Stimulated activated naive CD4-positive, alpha-beta T cell (primary cell): ENCODE measurements around the gene PTPN1.
"Not testable (repeated sequence)": the region's sequence is repeated elsewhere in the genome, so short reads cannot be mapped to it uniquely, and the experiment has no call there.

Experiments used
- DNase-seq, 6 experiments: peaks; one replicate each; lab custom pipeline; 2025; lab: John Stamatoyannopoulos, UW

Gene PTPN1

DNA sequence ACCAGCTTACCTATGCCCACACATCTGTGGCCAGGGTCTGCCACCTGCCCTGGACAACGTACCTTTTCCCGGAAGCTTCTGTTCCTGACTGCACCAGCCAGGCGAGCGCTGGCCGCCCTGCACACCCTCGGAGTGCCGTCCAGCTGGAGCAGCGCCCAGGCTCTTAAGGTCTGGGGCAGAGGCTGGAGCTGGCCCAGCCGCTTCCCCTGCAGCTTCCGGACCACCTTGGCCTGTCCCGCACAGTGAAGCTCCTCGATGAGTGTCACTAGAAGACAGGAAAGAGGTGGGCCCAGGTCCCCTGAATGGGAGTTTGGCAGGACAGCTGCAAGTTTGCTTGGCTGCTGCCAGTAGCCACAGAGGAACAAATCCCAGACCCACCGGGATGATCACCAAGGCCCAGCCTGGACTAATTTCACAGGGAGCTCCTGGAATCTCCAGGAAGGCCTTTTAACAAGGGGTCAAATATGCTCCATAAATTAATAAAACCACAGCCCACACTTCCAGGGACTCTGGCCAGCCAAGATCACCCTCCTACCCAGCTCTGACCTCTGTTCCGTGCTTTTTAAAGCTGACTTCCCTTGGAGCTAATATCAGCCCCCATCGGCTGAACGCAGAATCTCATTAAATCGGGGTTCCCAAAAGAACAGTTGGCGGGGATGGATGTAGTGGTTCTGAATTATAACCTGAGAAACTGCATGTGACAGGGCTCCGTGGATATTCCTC is 82.3 kb downstream of the PTPN1 start:
- DNase-seq, result no peak

DNA sequence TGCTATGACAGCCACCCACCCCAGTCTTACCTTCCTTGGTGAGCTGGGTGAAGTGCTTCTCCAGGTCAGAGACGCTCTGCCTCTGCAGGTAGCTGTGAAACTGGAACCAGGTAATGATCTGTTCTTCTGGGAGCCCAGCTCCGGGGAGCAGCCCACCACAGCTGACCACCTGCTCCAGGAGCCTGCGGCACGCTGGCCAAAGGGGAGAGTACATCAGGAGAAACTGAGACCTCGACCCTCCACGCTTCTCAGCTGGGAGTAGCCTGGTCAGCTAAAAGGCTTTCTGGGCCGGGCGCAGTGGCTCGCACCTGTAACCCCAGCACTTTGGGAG is 82.8 kb downstream of the PTPN1 start:
- no peak for DNase-seq

DNA sequence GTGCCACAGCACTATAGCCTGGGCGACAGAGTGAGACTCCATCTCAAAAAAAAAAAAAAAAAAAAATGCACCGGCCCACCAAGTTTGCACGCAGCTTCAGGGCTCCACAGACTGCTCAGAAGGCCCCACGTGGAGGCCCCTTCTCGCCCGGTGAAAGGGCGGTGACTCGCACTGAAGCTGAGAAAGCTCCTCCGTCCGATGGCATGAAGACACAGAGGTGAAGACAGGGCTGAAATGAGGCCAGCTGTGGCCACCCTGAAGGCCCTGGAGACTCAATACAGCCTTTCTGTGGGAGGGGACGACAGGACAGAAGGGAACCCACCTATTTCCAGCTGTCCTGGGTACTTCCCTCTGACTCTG is 84.0 kb downstream of the PTPN1 start:
- no peak for DNase-seq

DNA sequence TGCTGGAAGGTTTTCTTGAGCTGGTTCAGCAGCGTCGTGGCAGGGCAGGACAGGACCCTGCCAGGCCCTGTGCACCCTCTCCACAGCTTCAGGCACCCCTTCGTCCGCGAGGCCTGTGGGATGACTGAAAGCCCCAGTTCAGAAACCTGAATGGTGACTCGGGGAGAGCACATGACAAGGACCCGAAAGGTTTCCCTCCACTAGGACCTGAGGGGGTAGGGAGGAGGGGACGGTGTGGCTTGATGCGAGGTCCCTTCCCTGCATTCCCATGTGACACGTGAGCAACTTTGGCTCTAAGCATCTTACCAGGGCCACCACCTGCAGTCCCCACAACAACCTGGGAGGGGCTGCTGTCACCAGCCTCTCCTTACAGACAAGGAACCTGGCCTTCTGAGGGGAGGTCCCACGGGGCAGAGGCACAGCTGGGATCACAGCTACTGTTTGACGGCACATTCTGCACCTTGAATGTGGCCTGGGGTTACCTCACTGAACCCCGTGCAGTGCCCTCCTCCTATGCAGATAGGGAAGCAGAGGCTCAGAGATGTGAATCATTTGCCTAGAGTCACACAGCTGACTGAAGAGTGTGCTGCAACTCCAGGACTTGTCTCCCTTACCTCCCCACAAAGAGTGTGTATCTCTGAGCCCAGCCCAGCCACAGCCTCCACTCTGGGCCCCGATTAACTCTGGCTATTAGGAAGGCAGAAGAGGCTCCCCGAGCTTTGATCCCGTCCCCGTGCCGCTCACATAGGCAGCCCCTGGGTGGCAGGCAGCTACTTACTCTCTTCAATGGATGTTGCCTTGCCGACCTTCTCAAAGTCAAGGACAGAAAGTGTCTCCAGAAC is 84.6 kb downstream of the PTPN1 start:
- no peak for DNase-seq

DNA sequence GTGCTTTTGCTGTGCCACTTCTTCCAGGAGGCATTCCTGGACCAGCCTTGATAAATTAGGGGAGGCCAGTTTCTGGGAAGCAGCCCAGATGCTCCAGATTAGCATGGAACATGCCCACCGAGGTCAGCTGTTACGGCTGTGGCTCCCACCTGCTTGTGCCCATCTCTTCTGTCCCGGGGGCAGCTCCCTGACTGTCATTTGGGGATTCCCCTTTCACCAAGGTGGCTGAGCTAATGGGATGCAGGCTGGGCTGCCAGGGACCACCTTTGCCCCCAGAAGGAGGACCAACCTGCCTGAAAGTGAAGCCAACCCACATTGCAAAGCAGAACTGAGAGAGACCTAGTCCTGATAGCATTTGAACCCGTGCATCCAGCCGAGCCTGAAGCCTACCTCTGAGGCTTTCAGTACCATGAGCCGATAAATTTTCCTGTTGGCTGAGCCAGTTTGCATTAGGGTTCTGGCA is 85.3 kb downstream of the PTPN1 start:
- DNase-seq, result no peak

DNA sequence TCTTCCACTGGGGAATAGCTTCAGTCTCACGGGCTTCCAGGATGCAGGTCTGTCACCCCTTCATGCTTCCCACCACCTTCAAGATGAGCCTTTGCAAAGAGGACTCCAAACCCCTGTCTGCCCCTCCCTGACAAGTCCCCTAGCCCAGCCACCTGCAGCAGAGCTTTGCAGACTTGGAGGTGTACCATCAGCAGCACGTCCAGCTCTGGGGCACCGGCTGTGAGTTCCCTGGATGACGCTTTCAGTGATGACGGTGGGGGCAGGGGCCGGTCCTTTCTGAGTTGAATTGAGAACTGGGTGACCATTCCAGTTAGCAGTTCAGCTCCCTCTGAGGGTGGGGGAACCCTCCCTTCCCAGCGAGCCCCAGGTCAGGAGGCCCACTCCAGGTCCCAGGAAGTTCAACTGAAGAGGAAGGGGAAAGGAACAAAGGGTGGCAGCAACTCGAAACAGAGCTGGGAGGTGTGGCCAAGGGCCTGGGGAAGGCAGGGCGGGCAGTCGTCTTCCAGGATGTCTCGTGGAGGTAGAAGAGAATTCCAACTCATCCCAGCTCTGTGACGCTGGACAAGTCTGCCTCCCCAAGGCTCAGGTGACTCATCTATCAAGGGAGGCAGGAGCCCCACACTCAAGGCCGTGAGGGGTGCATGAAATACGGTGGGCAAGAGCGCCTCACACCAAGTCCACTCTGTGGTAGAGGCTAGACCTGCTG is 86.0 kb downstream of the PTPN1 start:
- no peak for DNase-seq

DNA sequence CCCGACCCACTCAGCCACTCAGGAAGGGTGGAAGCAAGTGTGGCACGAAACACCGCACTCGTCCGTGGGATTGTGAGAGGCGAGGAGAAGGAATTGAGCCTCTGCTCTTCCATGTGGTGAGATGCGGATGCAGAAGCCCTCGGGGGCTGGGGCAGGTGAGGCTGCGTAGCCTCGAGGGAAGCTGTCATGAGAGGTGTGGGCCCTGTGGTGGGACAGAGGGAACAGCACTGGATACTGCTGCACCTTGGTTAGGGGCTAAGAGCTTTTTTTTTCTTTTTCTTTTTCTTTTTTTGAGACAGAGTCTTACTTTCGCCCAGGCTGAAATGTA is 86.5 kb downstream of the PTPN1 start:
- no peak for DNase-seq

DNA sequence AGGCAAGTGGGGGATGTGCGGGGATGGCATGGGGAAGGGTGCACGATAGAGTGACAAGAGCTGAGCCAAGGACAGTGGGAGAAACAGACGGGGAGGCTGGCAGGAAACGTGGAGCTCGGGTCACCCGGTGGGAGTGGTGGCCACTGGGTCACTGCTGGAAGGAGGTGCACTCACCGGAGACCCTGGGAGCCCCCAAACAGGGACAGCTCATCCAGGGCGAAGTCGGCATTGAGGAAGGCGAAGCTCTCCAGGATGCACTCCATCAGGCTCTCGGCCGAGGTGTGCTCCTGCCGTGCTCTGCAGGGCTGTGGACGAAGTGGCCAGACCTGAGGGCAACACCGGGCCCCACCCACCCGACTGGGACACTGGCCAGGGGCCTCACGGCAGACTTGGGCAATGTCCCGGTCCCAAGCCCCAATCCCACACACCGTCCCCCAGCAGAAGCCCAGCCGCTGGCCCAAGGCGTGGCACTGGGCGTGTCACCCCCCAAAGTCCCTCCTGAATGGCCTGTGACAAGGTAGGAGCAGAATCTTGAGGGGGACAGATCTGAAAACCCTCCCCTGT is 87.3 kb downstream of the PTPN1 start:
- no peak for DNase-seq

DNA sequence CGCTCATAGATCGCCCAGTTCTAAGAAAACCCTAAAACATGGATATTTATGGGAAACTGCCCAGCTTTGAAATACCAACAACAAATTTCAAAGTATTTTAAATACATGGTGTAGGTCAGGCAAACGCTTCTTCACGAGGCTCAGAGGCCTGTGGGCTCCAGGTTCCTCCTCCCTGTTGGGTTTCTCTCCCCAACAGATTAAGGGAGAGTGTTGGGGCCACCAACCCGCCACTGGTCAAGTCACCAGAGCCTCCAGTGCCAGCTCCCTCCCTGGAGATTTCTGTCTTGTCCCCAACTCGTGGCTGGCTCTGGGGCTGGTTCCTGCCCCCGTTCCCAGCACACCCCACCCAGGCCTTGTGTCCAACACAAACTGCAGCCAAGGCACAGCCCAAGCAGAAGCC is 87.9 kb downstream of the PTPN1 start:
- no peak for DNase-seq

DNA sequence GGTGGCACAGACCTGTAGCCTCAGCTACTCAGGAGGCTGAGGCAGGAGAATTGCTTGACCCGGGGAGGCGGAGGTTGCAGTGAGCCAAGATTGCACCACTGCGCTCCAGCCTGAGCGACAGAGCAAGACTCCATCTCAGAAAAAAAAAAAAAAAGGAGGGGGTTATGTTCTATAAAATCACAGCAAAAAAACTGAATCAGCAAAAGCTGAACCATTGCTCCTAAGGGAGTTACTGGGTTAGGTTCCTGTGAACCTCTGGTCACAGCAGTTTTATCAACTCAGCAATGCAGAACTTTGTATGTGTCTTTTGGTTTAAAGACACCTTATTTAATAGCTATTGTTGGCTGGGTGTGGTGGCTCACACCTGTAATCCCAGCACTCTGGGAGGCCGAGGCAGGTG is 88.6 kb downstream of the PTPN1 start:
- not testable (repeated sequence) for DNase-seq

DNA sequence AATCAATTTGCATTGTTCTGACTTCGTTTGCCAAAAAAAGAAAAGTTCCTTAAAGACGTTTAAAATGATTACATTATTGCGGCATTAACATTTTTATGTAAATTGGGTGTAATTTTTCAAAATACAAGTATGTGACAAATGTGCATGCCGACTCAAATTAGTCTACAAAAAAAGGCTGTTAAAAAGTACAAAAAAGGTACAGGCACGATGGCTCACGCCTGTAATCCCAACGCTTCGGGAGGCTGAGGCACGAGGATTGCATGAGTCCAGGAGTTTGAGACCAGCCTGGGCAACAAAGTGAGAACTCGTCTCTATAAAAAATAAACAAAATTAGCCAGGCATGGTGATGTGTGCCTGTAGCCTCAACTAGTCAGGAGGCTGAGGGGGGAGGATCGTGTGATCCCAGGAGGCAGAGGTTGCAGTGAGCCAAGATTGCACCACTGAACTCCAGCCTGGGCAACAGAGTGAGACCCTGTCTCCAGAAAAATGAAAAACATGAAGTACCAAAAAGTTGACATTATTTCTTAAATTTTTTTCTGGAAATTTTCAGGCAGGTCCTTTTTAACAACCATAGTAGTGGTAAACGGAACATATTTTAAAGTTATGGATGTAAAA is 90.2 kb downstream of the PTPN1 start:
- no peak for DNase-seq

DNA sequence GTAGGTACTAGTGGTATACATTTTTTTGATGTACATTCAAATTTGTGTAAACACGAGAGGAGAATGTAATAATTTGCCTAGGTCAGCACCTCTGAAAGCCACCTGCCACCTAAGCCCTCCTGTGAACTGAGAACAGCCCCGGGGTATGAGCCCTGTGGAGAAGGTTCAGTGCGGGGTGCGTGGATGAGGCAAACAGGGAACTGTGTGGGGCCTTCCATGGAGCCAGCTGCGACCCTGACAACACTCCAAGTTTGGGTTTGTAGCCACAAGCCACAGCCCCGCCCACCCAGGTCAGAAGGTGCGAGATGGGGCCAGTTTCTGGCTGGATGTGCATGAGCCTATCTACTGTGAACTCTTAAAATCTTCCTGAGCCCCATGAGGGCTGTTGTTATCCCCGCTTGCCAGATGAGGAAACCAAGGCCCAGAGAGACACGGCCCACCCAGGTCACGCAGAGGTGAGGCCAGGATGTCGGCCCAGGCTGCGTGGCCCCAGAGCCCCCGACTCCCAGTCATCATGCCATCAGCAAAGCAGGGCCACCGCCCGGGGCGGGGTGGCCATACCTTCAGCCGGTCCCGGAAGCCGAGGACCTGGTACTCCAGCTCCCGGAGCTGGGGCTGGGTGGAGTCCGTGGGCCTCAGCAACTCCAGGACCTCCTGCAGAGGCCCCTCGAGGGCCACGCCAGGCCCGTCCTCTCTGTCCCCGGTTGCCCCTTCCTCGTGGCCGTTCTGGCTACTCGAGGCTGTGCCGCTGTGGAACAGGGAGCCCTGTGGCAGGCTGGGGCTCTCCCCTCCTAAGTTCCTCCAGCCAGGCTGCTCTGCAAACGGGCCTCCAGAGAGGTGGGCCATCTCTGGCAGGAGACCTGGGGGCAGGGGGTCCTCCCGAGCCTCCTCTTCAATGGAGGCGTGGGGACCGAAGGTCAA is 91.6 kb downstream of the PTPN1 start:
- DNase-seq, result no peak

DNA sequence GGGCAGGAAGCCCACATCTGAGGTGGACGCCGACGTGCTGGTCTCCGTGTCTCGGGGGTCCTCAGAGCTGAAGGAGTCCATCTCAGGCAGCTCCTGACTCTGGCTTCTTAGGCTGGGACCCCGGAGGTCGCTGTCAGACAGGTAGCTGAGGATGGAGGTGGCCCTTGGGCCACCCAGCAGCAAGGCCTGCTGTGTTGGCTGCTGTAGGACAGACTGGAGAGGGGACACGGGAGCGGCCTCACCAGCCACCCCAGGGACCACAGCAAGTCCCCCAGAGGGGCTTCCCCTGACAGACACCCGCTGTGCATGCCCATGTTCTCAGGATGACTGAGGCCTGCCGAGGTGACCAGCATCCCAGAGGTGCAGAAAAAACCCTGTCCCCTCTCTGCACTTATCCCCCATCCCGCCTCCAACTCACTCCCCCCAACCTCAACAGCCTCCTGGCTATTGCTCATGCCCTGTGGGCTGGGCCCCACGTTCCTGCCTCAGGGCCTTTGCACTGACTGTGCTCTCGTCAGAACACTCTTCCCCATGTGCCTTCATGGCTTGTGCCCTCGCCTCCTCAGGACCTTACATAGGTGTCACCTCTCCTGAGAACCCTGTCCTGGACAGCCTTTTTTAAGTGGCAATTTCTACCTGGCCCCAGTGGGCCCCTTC is 92.4 kb downstream of the PTPN1 start:
- no peak for DNase-seq

DNA sequence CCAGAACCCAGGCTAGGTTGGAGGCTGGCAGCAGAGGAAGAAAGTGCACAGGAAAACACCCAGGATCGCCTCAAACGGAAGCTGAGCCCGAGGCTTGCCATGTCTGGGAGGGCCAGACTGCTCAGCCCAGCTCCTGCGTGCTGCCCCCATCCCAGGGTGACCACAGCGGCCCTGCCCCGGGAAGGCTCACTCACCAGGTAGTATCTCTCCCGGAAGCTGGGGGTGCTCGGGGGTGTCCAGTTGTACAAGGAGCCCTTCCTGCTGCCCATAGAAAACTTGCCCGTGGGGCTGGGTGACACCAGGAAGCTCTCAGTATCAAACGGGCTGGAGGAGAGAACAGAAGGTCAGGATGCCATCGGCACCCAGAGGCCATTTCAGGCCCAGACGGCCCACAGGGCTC is 94.3 kb downstream of the PTPN1 start:
- DNase-seq, result no peak

DNA sequence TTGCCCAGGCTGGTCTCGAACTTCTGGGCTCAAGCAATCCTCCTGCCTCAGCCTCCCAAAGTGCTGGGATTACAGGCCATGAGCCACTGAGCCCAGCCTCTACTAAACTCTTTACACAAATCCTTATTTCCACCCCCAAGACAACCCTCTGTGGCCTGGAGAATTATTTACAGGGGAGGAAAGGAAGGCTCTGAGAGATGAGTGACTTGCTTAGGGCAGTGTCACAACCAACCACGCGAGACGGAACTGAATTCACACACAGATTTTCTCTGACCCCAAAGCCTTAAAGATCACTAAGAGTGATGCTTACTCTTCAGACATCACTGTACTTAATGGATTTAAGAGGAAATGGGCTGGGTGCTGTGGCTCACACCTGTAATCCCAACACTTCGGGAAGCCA is 95.0 kb downstream of the PTPN1 start:
- DNase-seq, result no peak

DNA sequence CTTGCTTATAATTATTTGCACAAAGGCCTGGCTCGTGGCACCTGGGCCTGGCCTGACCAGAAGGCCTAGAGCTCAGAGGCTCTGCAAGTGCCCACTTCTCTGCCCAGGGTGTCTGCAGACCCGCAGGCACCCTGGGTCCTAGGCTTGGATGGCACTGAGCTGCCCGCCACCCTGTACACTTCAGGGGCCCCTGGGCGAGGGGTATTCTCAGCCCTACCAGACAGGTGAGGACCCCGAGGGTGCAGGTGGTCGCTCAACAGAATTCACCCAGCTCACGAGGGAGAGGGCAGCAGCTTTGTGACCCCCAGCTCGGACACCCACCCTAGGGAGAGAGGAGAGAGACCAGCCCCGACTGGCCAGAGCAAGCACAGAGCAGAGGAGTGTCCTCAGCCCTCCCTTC is 97.3 kb downstream of the PTPN1 start:
- DNase-seq, result no peak

DNA sequence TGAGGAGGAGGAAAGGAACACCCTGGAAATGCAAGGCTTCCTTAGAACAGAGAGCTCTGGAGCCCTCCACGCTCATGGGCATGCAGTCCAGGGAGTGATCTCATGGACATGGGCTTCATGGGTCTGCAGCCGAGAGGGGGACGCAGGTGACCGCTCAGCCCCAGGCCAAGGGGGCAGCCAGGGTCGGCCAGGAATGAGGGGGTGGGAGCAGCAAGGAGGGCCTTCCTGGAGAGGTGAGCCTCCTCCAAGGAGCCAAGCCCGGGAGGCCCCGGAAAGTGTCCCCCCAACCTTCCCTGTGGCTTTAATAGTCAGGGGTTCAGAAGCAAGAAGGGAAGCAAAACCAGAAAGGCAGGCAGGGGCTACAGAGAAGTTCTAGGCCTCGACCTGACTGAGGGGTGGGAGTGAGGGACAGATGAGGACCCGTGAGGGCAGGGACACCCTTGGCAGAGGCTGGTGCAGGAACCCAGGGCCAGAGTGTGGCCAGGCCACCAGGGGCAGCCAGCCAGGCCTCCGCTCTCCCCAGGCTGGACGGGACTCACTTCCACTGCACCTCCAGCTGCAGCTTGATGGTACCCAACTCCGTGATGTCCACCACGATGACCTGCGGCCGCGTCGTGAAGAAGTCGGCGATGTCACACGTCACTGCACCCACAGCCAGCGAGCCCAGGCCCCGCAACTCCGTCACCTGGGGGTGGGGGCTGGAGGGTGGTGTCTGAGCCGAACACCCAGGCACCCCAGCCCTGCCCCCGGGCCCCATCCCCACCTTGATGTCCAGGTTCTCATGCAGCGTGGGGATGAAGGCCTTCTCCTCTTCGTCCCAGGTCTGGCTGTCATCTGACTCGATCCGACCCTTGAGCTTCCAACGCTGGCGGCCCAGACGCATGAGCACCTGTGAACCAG is 97.9 kb downstream of the PTPN1 start:
- no peak for DNase-seq

DNA sequence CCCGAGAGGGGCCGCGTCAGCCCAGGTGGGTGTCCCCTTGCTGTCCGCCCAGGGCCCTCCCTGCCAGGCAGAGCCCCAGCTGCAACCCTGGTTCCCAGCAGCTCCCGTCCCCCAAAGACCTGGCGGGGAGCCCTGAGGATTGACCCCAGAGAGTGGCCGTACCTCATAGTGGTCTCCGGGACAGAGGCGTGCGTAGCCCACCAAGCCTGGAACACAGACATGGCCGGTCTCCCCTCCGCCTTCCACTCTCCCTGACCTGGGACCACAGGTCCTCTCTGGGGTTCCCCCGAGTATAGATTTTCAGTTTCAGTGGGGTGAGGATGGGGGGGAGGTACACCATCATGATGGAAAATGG is 98.5 kb downstream of the PTPN1 start:
- DNase-seq, result no peak

DNA sequence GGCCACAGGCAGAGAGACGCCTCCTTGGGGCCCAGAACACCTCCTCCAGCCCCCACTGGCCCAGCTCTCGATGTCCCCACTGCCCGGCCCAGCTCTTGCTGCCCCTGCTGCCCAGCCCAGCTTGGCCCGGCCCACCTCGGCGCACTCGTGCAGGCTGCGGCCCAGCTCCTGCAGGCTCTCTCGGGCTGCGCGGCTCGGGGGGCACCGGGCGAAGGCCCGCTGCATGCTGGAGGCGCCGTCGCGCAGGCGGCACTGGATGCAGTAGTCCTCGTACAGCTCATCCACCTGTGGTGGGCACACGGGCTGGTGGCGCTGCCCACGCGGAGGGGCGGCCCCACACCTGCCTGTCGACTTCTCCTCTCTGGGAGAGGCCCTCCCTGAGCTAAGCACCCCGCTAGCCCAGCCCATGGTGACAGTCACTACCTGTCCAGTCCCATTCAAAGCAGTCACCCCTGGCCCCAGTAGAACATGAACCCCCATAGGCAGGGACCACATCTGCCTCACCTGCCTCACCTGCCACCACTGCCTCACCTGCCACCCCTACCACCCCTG is 99.3 kb downstream of the PTPN1 start:
- DNase-seq, result no peak
